Measurements from ENCODE around the gene FAM200C.
"Not testable (repeated sequence)": the region's sequence is repeated elsewhere in the genome, so short reads cannot be mapped to it uniquely, and the experiment has no call there.

The FAM200C gene

GRCh38 chr5:160399402-160400353 is at the start of gene FAM200C:
TSS of gene FAM200C (minus strand) at chr5:160400054. CDS start at chr5:160395490, 4,564 bp downstream.
- peak; percentile 91 for DNase-seq

GRCh38 chr5:160449458-160449857 is 49.6 kb upstream of the FAM200C start:
- DNase-seq, result no peak

- DNase-seq, result peak; percentile 37
Measured at GRCh38 chr5:160448886-160449285, 49.0 kb upstream of the FAM200C start.

- DNase-seq, result no peak
Measured at GRCh38 chr5:160445751-160446150, 45.9 kb upstream of the FAM200C start.

- no peak for DNase-seq
Measured at GRCh38 chr5:160445132-160445531, 45.3 kb upstream of the FAM200C start.

- no peak for DNase-seq
Measured at GRCh38 chr5:160444407-160444806, 44.6 kb upstream of the FAM200C start.

- no peak for DNase-seq
Measured at GRCh38 chr5:160442824-160443431, 43.1 kb upstream of the FAM200C start.

GRCh38 chr5:160441311-160441781 is 41.5 kb upstream of the FAM200C start:
- DNase-seq, result no peak

GRCh38 chr5:160439205-160439600 is 39.3 kb upstream of the FAM200C start:
- peak; percentile 56 for DNase-seq

- DNase-seq, result peak; percentile 64
Measured at GRCh38 chr5:160438316-160439204, 38.7 kb upstream of the FAM200C start.

- no peak for DNase-seq
Measured at GRCh38 chr5:160437271-160437670, 37.4 kb upstream of the FAM200C start.

- not testable (repeated sequence) for DNase-seq
Measured at GRCh38 chr5:160436661-160437060, 36.8 kb upstream of the FAM200C start.

GRCh38 chr5:160436017-160436416 is 36.2 kb upstream of the FAM200C start:
- DNase-seq, result no peak

- no peak for DNase-seq
Measured at GRCh38 chr5:160435532-160435931, 35.7 kb upstream of the FAM200C start.

GRCh38 chr5:160434022-160434531 is 34.2 kb upstream of the FAM200C start:
- DNase-seq, result peak; percentile 61

- DNase-seq, result no peak
Measured at GRCh38 chr5:160432787-160433186, 32.9 kb upstream of the FAM200C start.

GRCh38 chr5:160432196-160432595 is 32.3 kb upstream of the FAM200C start:
- DNase-seq, result peak; percentile 4

- DNase-seq, result no peak
Measured at GRCh38 chr5:160427607-160428006, 27.8 kb upstream of the FAM200C start.

GRCh38 chr5:160423099-160423498 is 23.2 kb upstream of the FAM200C start:
- peak; percentile 75 for DNase-seq

GRCh38 chr5:160421625-160422258 is 21.9 kb upstream of the FAM200C start, which contains the start of gene PTTG1:
TSS of gene PTTG1 (plus strand) at chr5:160421855. CDS start at chr5:160422313, 458 bp downstream.
- peak; percentile 87 for DNase-seq

- no peak for DNase-seq
Measured at GRCh38 chr5:160420331-160420610, 20.4 kb upstream of the FAM200C start.

Measured in NCI-H2171 treated with DMSO at 0.1 percent for 48 hours (cell line).